Adrenal gland (tissue), 12 donors: ENCODE measurements around the gene OTULIN. TPM values are rescaled to one million over a fixed set of nuclear protein-coding genes. Genes with fewer than 3 reads are reported as not detected.

ENCODE experiments used
- DNase-seq, 7 donors: peaks; one replicate each; pipeline ENCODE4 v3.0.0-alpha.2; 2019 to 2020
- H3K27ac ChIP-seq, 5 donors: fragments of 200-600 bp; sonication (generic) in 4 of 5; 1 replicate in 3 of 5; 2 replicates in 2 of 5; pipeline versions ENCODE4 v1.5.1 to v1.8.0; 2016 to 2020; ENCODE audit warnings: mild to moderate bottlenecking in 1 of 5
- H3K27me3 ChIP-seq: fragments of 200-600 bp; 2 replicates; pipeline ENCODE4 v1.8.0; 2021
- H3K36me3 ChIP-seq, 2 donors: fragments of 200-600 bp; replicated peaks in 1 of 2; 1 replicate in 1 of 2; 2 replicates in 1 of 2; pipeline versions ENCODE4 v1.5.1 to v1.8.0; 2018 to 2022
- H3K4me1 ChIP-seq, 2 donors: fragments of 200-600 bp; replicated peaks in 1 of 2; 1 replicate in 1 of 2; 2 replicates in 1 of 2; pipeline versions ENCODE4 v1.5.1 to v1.8.0; 2018 to 2021
- H3K4me3 ChIP-seq, 4 donors: fragments of 200-600 bp; sonication (generic) in 3 of 4; one replicate each; pipeline ENCODE4 v1.5.1; 2016 to 2018
- H3K9me3 ChIP-seq, 3 donors: fragments of 200-600 bp; sonication (generic) in 1 of 3; replicated peaks in 1 of 3; 1 replicate in 2 of 3; 2 replicates in 1 of 3; pipeline versions ENCODE4 v1.5.1 to v1.8.0; 2016 to 2021
- POLR2A ChIP-seq, 2 donors: fragments of 450-650 bp; IDR thresholded peaks; one replicate each; pipeline ENCODE4 v1.6.1; 2017; ENCODE audit warnings: antibody characterized with exemption in 2 of 2, mild to moderate bottlenecking in 2 of 2, moderate library complexity in 1 of 2
- WGBS, 4 donors: extraction: QIAGEN DNeasy Blood & Tissue Kit in 2 of 4; methylation state at CpG; one replicate each; pipeline versions ENCODE4 v1.1.5 to v1.1.7; 2013 to 2017; 5-methylcytosine and 5-hydroxymethylcytosine counted together
- intact Hi-C, 2 donors: fragments of 100-400 bp; cut with DNase I; formaldehyde crosslinking; loops; one replicate each; pipeline versions ENCODE4 v1.14.1 to v1.15.0; 2022 to 2023
- polyA plus RNA-seq, 3 donors: library from polyadenylated mRNA; stranded (reverse); fragments of 200-250 nt in 2 of 3; fragments of 350-450 nt in 1 of 3; fragmentation: Illumina TruSeq in 1 of 3; extraction: RNeasy Lipid Tissue Mini Kit (QIAGEN cat#74804) in 1 of 3; gene quantifications; one replicate each; pipeline ENCODE4 v1.2.3, GENCODE V29; 2013 to 2014
- total RNA-seq, 9 donors: library from RNA; depleted of rRNA in 4 of 9; stranded (reverse); fragments of >200 nt in 4 of 9; fragments of 120-200 nt in 1 of 9; fragmentation: NEBNext Ultra II Directional in 1 of 9; extraction: Animal tissue kit (Norgen Biotek cat#: 25700) in 1 of 9; gene quantifications; one replicate each; pipeline versions ENCODE4 v1.1.0 to v1.2.4, GENCODE V29; 2013 to 2023
- TF ChIP-seq, protein P1 (sequence below), 6 experiments: fragments of 450-650 bp in 4 of 6; fragments of 200-600 bp in 2 of 6; sonication (generic) in 1 of 6; IDR thresholded peaks; 1 replicate in 5 of 6; 2 replicates in 1 of 6; pipeline versions ENCODE4 v1.5.1 to v1.8.0; 2016 to 2021; ENCODE audit warnings: antibody characterized with exemption in 6 of 6, mild to moderate bottlenecking in 2 of 6, moderate library complexity in 1 of 6
- donor health status: healthy with polysubstance abuse.
- donor health status: Bipolar disorder and iron deficiency.
- donor health status: DM: yes; HTN: yes; CAD: no.
- donor health status: DM: no; HTN: no; CAD: no.
- donor health status: DM: no; HTN: no; CAD: no.
- donor health status: DM: yes; HTN: yes; CAD: no.

The OTULIN gene
- total and polyA plus RNA-seq, 12 donors, result 2.8 to 40.8 (median 20.4) TPM

DNA sequence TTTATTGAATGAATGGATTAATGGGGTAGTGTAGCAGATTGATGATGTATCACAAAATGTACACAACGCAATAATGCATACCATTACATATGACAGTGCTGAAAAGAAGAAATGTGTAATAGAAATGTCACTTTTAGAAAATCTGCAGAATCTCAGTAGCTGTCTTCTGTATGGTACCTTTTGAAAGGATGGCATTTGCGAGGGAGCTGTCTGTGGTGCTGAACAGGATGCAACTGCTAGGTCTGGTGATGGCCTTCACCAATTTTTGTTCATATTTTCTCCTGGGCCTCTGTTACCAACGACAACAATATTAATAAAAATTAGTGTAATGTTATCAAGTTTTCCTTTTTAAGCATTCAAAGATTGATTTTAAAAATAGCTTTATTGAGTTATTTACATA, 36.2 kb upstream of the OTULIN start:
- Histone ChIP-seq H3K36me3 (no peaks in the 10 kb centered on the region), H3K4me1 (no peaks in the 10 kb centered on the region), H3K9me3 (no peaks in the 10 kb centered on the region), H3K4me3 (no peak overlapping the region), H3K27ac (no peak overlapping the region), H3K27me3 (no peaks in the 10 kb centered on the region)
- intact Hi-C loops, result no loop called here
- TF ChIP-seq, protein P1, sequence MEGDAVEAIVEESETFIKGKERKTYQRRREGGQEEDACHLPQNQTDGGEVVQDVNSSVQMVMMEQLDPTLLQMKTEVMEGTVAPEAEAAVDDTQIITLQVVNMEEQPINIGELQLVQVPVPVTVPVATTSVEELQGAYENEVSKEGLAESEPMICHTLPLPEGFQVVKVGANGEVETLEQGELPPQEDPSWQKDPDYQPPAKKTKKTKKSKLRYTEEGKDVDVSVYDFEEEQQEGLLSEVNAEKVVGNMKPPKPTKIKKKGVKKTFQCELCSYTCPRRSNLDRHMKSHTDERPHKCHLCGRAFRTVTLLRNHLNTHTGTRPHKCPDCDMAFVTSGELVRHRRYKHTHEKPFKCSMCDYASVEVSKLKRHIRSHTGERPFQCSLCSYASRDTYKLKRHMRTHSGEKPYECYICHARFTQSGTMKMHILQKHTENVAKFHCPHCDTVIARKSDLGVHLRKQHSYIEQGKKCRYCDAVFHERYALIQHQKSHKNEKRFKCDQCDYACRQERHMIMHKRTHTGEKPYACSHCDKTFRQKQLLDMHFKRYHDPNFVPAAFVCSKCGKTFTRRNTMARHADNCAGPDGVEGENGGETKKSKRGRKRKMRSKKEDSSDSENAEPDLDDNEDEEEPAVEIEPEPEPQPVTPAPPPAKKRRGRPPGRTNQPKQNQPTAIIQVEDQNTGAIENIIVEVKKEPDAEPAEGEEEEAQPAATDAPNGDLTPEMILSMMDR (IDR thresholded peaks at IDR 0.05), result no peak
- no peak for TF ChIP-seq POLR2A (IDR thresholded peaks at IDR 0.05)
- 7 to 12% (median 8%) methylated on average over 3 of the region's 3 CpGs for WGBS, 4 donors
- DNase-seq, result peak in 6 of 7 donors; percentile 34 to 51 (median 38)

DNA sequence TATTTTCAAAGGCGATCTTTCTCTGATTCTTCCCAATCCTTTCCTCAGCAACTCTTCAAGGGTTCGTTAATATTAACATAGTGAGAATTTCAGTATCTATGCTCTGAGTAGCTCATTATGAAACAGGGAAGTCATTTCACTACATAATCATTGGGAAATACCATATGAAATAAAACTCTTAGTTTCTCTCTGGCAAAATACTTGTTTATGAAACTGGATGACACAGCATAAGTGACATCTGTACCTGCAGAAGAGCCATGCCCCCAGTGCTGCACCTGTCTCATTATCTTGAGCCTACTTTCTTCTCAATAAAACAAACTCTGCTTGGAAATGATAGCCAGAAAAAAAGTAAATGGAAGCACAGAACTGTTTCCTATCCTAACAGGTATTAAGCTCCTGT, 33.8 kb upstream of the OTULIN start:
- intact Hi-C loops, result no loop called here
- Histone ChIP-seq H3K27ac (no peak overlapping the region), H3K36me3 (no peaks in the 10 kb centered on the region), H3K4me1 (no peaks in the 10 kb centered on the region), H3K9me3 (no peaks in the 10 kb centered on the region), H3K27me3 (no peaks in the 10 kb centered on the region), H3K4me3 (no peak overlapping the region)
- no peak for TF ChIP-seq POLR2A (IDR thresholded peaks at IDR 0.05)
- DNase-seq, result no peak
- WGBS, 4 donors, result 66 to 77% (median 73%) methylated on average over 2 of the region's 2 CpGs

DNA sequence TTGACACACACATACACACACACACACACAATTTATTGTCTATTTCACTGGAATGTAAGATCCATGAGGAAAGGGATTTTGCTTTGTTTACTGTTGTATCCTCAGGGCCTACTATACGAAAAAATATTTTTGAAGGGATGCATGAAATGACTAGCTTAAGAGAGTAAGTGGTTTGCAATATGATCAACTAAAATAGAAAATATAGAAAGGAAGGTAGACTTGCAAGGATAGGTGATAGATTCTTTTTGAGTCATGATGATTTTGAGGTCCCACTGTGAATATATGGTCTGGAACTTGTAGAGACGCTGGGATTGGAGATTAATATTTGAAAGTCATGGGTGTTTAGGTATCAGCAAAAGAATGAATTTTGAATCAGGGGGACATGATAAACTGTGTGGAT, 28.9 kb upstream of the OTULIN start:
- Histone ChIP-seq H3K4me1 (no peaks in the 10 kb centered on the region), H3K27me3 (no peaks in the 10 kb centered on the region), H3K9me3 (no peaks in the 10 kb centered on the region), H3K36me3 (no peaks in the 10 kb centered on the region), H3K27ac (no peak overlapping the region), H3K4me3 (no peak overlapping the region)
- 74 to 86% (median 78%) methylated on average over 2 of the region's 2 CpGs for WGBS, 4 donors
- DNase-seq, result no peak
- no peak for TF ChIP-seq POLR2A (IDR thresholded peaks at IDR 0.05)
- TF ChIP-seq, protein P1 (IDR thresholded peaks at IDR 0.05), result no peak
- intact Hi-C loops, result no loop called here

DNA sequence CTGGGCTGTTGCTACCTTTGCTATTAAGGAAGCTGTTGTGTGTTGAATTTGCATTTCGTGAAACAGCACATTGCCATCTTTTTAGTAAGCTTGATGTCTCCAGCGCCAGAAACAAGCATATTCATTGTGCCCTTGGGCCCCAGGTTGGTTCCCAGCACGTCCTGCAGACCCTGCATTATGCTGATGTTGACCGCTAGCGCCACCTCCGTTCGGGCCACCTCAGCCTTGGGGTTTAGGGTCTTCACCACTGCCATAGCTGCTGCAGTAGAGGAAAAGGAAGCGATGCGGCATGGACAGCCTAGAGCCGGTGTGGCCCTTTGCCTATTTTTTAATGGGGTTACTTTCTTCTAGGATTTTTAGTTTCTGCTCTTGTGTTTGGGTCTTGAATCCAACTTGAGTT, 23.8 kb upstream of the OTULIN start:
- 69 to 80% (median 73%) methylated on average over 9 to 10 of the region's 10 CpGs for WGBS, 4 donors
- Histone ChIP-seq H3K4me3 (no peak overlapping the region), H3K27ac (no peak overlapping the region), H3K4me1 (no peaks in the 10 kb centered on the region), H3K9me3 (no peaks in the 10 kb centered on the region), H3K27me3 (no peaks in the 10 kb centered on the region), H3K36me3 (no peaks in the 10 kb centered on the region)
- DNase-seq, result no peak
- intact Hi-C loops, result loop anchor here in 1 of 2 donors (10.0 kb wide), 1 partner anchor 286 kb away; no protein-coding TSS in a partner anchor
- no peak for TF ChIP-seq POLR2A (IDR thresholded peaks at IDR 0.05)

DNA sequence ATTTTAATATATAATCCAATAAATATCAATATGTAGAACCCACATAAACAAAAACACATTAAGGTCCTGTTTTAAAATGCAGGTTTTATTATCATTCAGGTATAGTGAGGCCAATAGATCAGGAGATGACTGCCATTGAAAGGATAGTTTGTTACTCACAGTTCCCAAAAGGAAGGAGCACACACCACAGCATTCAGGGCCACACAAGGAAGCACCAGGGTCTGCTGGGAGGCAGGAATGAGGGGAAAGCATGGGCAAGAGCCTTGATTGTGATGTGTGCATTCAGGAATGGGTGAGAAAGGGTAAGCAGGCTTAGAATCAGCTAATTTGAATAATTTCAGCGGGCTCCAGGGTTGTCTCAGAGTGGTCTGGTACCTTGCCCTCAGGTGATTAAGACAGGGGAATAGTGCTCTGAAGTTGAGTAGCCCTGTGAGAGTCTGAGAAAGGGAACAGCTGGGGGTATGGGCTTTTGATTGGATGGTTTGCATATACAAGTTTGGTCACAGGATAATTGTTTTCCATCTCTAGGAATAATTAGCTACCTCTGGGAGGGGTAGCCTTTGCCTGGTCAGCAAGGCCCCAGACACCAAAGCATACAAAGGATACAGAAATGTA, 19.8 kb upstream of the OTULIN start:
- no peaks in the 10 kb centered on the region for H3K27me3 ChIP-seq
- H3K27ac ChIP-seq, result no peak overlapping the region
- TF ChIP-seq POLR2A (IDR thresholded peaks at IDR 0.05), result no peak
- TF ChIP-seq, protein P1 (IDR thresholded peaks at IDR 0.05), result no peak
- WGBS, 4 donors, result 82 to 95% (median 88%) methylated on average over 1 of the region's 1 CpG
- no peak overlapping the region for H3K4me3 ChIP-seq
- H3K4me1 ChIP-seq, result peaks cover 0 to 3% of the 10 kb centered on the region in 2 donors
- intact Hi-C loops, result loop anchor here in 1 of 2 donors (10.0 kb wide), 1 partner anchor 290 kb away; no protein-coding TSS in a partner anchor
- no peaks in the 10 kb centered on the region for H3K9me3 ChIP-seq
- no peak for DNase-seq
- no peaks in the 10 kb centered on the region for H3K36me3 ChIP-seq
